ENCODE measurements around the gene PHACTR3. TPM values are rescaled to one million over a fixed set of nuclear protein-coding genes. Genes with fewer than 3 reads are reported as not detected.

The PHACTR3 gene
- total RNA-seq, 1 donor from 2014 or later, result 2.1 TPM

DNA sequence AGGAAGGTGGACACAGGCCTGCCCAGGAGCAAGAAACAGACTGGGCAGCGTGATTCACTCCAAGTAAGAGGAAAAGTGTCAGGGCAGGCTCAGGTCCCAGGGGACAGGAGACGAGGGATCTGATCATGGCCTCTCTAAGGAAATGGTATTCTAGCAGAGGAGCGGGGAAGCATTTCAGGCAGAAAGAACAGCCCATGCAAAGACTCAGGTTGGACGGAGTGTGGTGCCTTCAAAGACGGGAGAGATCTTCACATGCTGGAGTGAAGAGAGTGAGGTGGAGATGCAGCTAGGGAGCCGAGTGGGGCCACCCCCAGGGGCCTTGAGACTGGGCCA, 168.0 kb downstream of the PHACTR3 start:
- no peak overlapping the region for H3K4me3 Mint-ChIP-seq
- DNase-seq (ENCODE audit: extremely low spot score, unreplicated experiment), result no peak
- no peak for TF ChIP-seq CTCF (conservative IDR thresholded peaks at IDR 0.05)
- H3K27me3 Mint-ChIP-seq, result peaks cover 37% of the 10 kb centered on the region
- no peaks in the 10 kb centered on the region for H3K9me3 Mint-ChIP-seq
- H3K4me1 Mint-ChIP-seq (ENCODE audit: unreplicated experiment), result no peaks in the 10 kb centered on the region
- H3K27ac Mint-ChIP-seq, result no peak overlapping the region
- no peaks in the 10 kb centered on the region for H3K36me3 Mint-ChIP-seq

DNA sequence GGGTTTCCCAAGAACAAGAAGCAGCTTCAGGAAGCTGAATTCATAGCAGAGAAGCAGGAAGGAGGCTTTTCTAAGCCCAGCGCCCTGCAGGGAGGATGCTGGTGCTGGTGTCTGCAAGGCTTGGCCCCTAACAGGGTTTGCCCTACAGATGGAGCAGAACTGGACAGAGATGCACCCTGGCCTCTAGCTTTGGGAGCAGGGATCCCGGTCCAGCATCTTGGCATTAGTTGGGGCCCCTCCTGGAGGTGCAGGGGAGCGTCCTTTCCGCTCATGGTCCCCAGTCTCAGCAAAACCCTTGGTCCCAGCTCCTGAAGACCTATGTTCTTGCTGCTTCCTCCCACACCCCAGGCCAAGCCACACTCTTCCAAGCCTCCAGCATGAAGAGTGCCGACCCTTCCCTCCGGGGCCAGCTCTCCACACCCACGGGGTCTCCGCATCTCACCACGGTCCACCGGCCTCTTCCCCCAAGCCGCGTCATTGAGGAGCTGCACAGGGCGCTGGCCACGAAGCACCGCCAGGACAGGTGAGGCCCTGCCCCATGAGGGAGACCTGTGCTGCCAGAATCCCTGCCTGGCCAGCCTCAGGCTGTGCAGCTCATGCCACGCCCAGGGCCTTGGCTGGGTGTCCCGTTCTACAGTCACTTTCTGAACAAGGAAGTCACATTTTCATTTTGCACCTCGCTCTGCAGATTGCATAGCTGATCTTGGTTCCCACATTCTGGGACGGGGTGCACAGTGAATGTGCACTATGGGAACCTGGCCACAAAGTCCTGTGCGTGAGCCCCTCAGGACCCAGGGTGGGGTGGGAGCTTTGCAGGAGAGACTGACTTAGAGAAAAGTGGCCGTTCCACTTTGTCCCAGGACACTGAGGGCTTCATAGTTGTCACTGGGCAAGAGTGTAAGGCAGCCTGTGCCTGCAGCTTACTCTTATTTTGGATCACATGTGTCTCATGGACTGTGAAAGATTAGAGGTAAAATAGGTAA, 168.9 kb downstream of the PHACTR3 start:
- no peak for TF ChIP-seq CTCF (conservative IDR thresholded peaks at IDR 0.05)
- H3K4me1 Mint-ChIP-seq (ENCODE audit: unreplicated experiment), result no peaks in the 10 kb centered on the region
- H3K4me3 Mint-ChIP-seq, result no peak overlapping the region
- H3K27me3 Mint-ChIP-seq, result peaks cover 36% of the 10 kb centered on the region
- no peaks in the 10 kb centered on the region for H3K36me3 Mint-ChIP-seq
- DNase-seq (ENCODE audit: extremely low spot score, unreplicated experiment), result no peak
- no peak overlapping the region for H3K27ac Mint-ChIP-seq
- no peaks in the 10 kb centered on the region for H3K9me3 Mint-ChIP-seq

GRCh38 chr20:59774204-59774641, 169.9 kb downstream of the PHACTR3 start:
- no peak overlapping the region for H3K27ac Mint-ChIP-seq
- H3K27me3 Mint-ChIP-seq, result peaks cover 40% of the 10 kb centered on the region
- no peaks in the 10 kb centered on the region for H3K4me1 Mint-ChIP-seq (ENCODE audit: unreplicated experiment)
- H3K36me3 Mint-ChIP-seq, result no peaks in the 10 kb centered on the region
- TF ChIP-seq CTCF (conservative IDR thresholded peaks at IDR 0.05), result no peak
- H3K9me3 Mint-ChIP-seq, result no peaks in the 10 kb centered on the region
- no peak overlapping the region for H3K4me3 Mint-ChIP-seq
- no peak for DNase-seq (ENCODE audit: extremely low spot score, unreplicated experiment)

DNA sequence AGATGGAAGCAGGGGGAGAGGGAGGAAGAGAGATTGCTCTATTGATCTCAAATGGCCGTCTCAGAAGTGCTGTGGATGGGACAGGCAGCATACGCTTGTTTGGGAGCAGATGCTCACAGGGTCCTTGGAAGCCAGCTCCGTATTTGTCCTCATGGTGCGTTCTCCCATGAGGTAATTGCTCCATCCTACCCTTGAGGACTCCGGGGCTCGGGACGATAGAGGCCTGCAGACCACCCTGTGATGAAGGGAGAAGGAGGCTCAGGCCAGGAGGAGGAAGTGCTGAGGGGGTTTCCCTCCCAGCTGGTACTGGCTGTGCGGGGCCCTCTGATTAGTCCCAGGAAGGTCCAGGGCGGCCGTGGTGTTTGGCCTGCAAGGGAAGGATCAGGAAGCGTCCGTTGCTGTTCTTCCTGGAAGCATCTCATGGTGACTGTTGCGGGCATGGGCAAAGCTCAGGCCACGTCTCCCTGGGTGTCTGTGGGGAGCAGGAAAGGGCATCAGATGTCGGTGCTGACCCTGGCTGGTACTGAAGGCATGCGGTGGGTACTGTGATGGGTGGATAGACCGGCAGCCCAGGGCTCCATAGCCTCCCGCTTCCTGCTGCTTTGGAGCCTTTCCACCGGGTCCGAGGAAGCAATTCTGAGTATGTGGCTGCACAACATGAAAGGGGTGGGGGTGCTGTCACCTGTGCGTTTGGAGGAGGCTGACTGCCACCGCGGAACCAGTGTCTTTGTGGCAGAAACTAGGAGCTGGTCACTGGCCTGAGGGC, 170.8 kb downstream of the PHACTR3 start:
- DNase-seq (ENCODE audit: extremely low spot score, unreplicated experiment), result peak; percentile 55
- Mint-ChIP-seq H3K4me3 (no peak overlapping the region), H3K9me3 (no peaks in the 10 kb centered on the region), H3K36me3 (no peaks in the 10 kb centered on the region), H3K27ac (no peak overlapping the region), H3K27me3 (peaks cover 35% of the 10 kb centered on the region), H3K4me1 (ENCODE audit: unreplicated experiment) (no peaks in the 10 kb centered on the region)
- TF ChIP-seq CTCF (conservative IDR thresholded peaks at IDR 0.05), result no peak

- Mint-ChIP-seq H3K9me3 (no peaks in the 10 kb centered on the region), H3K4me1 (ENCODE audit: unreplicated experiment) (no peaks in the 10 kb centered on the region), H3K27me3 (peaks cover 33% of the 10 kb centered on the region), H3K36me3 (no peaks in the 10 kb centered on the region), H3K27ac (no peak overlapping the region), H3K4me3 (no peak overlapping the region)
- TF ChIP-seq CTCF (conservative IDR thresholded peaks at IDR 0.05), result no peak
- DNase-seq (ENCODE audit: extremely low spot score, unreplicated experiment), result no peak
These were observed 171.3 kb downstream of the PHACTR3 start for GRCh38 chr20:59775687-59776055.
